Spinal cord (tissue), 10 donors: Measurements from ENCODE around the gene RIMS4. TPM values are rescaled to one million over a fixed set of nuclear protein-coding genes. Genes with fewer than 3 reads are reported as not detected.
A peak's percentile ranks its signal among the peaks of the same experiment; 100 is the strongest.

Experiments used
- DNase-seq, 6 donors: peaks; one replicate each; pipeline versions ENCODE4 v3.0.0 to v3.0.0-alpha.2; 2013 to 2015; ENCODE audit warnings: low spot score in 6 of 6, low read depth in 4 of 6
- H3K27ac ChIP-seq: one replicate; pipeline ENCODE4 v1.5.1; 2013; ENCODE audit warnings: low read depth, low read length, control low read depth
- H3K27me3 ChIP-seq: one replicate; pipeline ENCODE4 v1.6.1; 2013; ENCODE audit warnings: low read length; ENCODE audit not compliant: control insufficient read depth, insufficient read depth
- H3K36me3 ChIP-seq: one replicate; pipeline ENCODE4 v1.6.1; 2013; ENCODE audit warnings: low read length; ENCODE audit not compliant: control insufficient read depth, insufficient read depth
- H3K4me1 ChIP-seq: one replicate; pipeline ENCODE4 v1.6.1; 2013; ENCODE audit warnings: low read length; ENCODE audit not compliant: control insufficient read depth, insufficient read depth
- H3K4me3 ChIP-seq: one replicate; pipeline ENCODE4 v1.5.1; 2013; ENCODE audit warnings: low read depth, low read length, control low read depth
- H3K9me3 ChIP-seq: one replicate; pipeline ENCODE4 v1.6.1; 2013; ENCODE audit warnings: low read length; ENCODE audit not compliant: control insufficient read depth, insufficient read depth
- WGBS: methylation state at CpG from one replicate; pipeline ENCODE4 v1.1.5; 2013; ENCODE audit warnings: missing lambda C conversion rate; ENCODE audit not compliant: insufficient coverage; 5-methylcytosine and 5-hydroxymethylcytosine counted together
- long read RNA-seq, 4 donors: transcript quantifications; one replicate each; lab custom pipeline, GENCODE V29; 2026
- polyA plus RNA-seq, 2 donors: library from polyadenylated mRNA; unstranded; fragments of 120-200 nt; gene quantifications; one replicate each; pipeline ENCODE4 v1.2.1, GENCODE V29; 2013; ENCODE audit not compliant: insufficient read length in 2 of 2
- total RNA-seq, 2 donors: library from RNA; depleted of rRNA in 1 of 2; stranded (reverse); fragments of 120-200 nt in 1 of 2; fragments of >200 nt in 1 of 2; gene quantifications; one replicate each; pipeline versions ENCODE4 v1.2.3 to v1.2.4, GENCODE V29; 2013 to 2014
- donor health status: healthy.

The RIMS4 gene
- total RNA-seq (10 to 100 TPM; 12.4 to 24.5 TPM), polyA plus RNA-seq (10 to 100 TPM; 50.9 to 51.2 TPM)
- long read RNA-seq, donor 1, full-length matches to known transcripts, result 8 of 8 reads
- long read RNA-seq, donor 1, partial matches to known transcripts, result 0 of 8 reads
- long read RNA-seq, donor 1, other reads (novel, unspliced or antisense), result 0 of 8 reads
- long read RNA-seq, donor 2, full-length matches to known transcripts, result 2 of 2 reads
- long read RNA-seq, donor 2, partial matches to known transcripts, result 0 of 2 reads
- long read RNA-seq, donor 2, other reads (novel, unspliced or antisense), result 0 of 2 reads
- long read RNA-seq, donor 3, full-length matches to known transcripts, result 7 of 7 reads
- long read RNA-seq, donor 3, partial matches to known transcripts, result 0 of 7 reads
- long read RNA-seq, donor 3, other reads (novel, unspliced or antisense), result 0 of 7 reads
- long read RNA-seq, donor 4, result 0 reads

DNA sequence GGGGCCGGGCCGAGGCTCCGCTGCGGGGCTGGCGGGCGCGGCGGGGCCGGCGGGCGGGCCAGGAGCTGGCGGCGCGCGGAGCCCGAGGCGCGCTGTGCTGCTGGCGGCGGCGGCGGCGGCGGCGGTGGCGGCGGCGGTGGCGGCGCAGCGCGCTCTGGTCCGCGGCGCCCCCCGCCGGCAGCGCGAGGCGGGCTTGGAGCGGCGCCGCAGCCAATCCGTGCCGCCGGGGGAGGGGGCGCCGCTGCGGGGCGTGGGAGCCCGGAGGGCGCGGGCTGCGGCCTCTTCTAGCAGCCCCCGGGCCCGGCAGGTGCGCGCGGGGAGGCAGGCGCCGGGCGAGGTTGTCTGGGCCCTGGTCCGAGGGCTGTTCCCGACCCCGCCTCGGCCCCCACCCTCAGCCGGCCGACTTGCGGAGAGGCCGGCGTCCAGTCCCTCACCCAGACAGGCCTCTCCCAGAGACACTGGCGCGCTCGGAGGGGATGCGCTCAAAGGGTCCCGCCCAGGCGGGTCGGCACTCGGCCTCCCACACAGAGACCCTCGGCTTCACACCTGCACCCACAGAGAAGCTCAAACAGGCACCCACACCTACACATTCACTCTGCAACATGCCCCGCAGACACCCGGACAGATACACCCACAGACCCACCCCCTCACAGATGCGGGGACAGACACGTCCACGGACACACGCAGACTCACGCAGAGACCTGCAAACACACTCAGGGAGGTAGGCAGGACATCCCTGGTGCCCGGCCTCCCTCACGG, at the start of gene RIMS4:
Gene RIMS4 (minus strand): TSS at position 156 of the 759 bp plus-strand sequence. CDS start 275 bp downstream, outside the sequence.
- peaks cover 39% of the 10 kb centered on the region for H3K4me1 ChIP-seq
- H3K36me3 ChIP-seq, result no peaks in the 10 kb centered on the region
- H3K9me3 ChIP-seq, result no peaks in the 10 kb centered on the region
- 3% methylated on average over 87 of the region's 89 CpGs for WGBS
- H3K4me3 ChIP-seq, result peak within 1 kb of the TSS; percentile 35
- peaks cover 21% of the 10 kb centered on the region for H3K27me3 ChIP-seq
- H3K27ac ChIP-seq, result no peak within 1 kb of the TSS
- DNase-seq, result peak in 4 of 6 donors; percentile 53 to 87 (median 74)

- no peaks in the 10 kb centered on the region for H3K36me3 ChIP-seq
- H3K4me3 ChIP-seq, result no peak overlapping the region
- no peaks in the 10 kb centered on the region for H3K27me3 ChIP-seq
- peaks cover 3% of the 10 kb centered on the region for H3K4me1 ChIP-seq
- no peak overlapping the region for H3K27ac ChIP-seq
- H3K9me3 ChIP-seq, result no peaks in the 10 kb centered on the region
- no peak for DNase-seq
Observed at GRCh38 chr20:44858606-44859360, 48.4 kb upstream of the RIMS4 start.

DNA sequence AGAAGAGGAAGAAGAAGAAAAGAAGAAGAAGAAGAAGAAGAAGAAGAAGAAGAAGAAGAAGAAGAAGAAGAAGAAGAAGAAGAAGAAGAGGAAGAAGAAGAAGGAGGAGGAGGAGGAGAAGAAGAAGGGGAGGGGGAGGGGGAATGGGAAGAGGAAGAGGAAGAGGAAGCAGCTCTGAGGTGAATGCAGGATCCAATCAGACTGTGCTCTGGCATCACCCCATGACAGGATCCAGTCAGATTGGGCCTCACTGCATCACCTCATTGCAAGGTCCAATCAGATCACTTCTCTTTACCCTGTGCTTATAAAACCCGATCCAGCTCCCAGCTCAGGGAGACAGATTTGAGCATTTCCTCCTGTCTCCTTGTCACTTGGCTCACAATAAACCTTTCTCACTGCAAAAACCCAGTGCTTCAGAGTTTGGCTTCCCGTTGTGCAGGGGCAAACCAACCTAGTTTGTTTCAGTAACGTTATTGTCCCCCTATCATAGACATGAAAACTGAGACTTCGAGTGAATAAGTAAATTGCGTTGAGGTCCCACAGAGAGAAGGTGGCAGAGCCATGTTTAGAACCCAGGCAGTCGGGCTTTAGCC, 46.6 kb upstream of the RIMS4 start:
- H3K27ac ChIP-seq, result no peak overlapping the region

GRCh38 chr20:44856442-44856841, 46.1 kb upstream of the RIMS4 start:
- no peaks in the 10 kb centered on the region for H3K27me3 ChIP-seq
- H3K9me3 ChIP-seq, result no peaks in the 10 kb centered on the region
- H3K4me3 ChIP-seq, result no peak overlapping the region
- H3K4me1 ChIP-seq, result no peaks in the 10 kb centered on the region
- no peaks in the 10 kb centered on the region for H3K36me3 ChIP-seq
- no peak overlapping the region for H3K27ac ChIP-seq
- WGBS, result no CpG with 5 or more reads among the region's 2 CpGs
- DNase-seq, result no peak

More for the DNA sequence above, 46.6 kb upstream of the RIMS4 start:
- Histone ChIP-seq H3K4me1 (peaks cover under 1% of the 10 kb centered on the region), H3K9me3 (no peaks in the 10 kb centered on the region), H3K4me3 (no peak overlapping the region), H3K36me3 (no peaks in the 10 kb centered on the region), H3K27me3 (no peaks in the 10 kb centered on the region)
- no peak for DNase-seq
- WGBS, result 90% methylated on average over 5 of the region's 6 CpGs

DNA sequence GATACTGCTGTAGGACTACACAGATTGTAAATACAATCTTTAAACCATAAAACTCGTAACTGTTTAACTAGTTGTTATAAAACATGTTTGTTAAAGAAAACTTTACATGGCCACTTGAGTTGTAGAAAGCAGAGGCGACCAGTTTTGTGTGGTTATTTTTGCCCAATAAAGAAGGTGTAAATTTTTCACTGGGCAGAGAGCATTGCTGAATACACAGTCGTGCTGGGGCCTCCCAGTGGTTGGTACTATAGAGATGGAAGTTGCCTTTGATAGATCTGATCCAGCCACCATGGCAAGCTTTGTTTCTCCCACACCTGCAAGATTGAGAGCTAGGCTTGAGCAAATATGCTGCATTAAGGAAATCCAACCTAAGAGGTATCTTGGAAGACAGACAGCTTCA, 41.2 kb upstream of the RIMS4 start:
- Histone ChIP-seq H3K9me3 (no peaks in the 10 kb centered on the region), H3K4me1 (no peaks in the 10 kb centered on the region), H3K4me3 (no peak overlapping the region), H3K27me3 (no peaks in the 10 kb centered on the region), H3K27ac (no peak overlapping the region), H3K36me3 (no peaks in the 10 kb centered on the region)
- WGBS, result 44% methylated on average over 1 of the region's 3 CpGs
- DNase-seq, result no peak

GRCh38 chr20:44850837-44851236, 40.5 kb upstream of the RIMS4 start:
- no CpG with 5 or more reads among the region's 1 CpG for WGBS
- H3K4me3 ChIP-seq, result no peak overlapping the region
- H3K27me3 ChIP-seq, result no peaks in the 10 kb centered on the region
- H3K4me1 ChIP-seq, result no peaks in the 10 kb centered on the region
- H3K36me3 ChIP-seq, result no peaks in the 10 kb centered on the region
- DNase-seq, result no peak
- no peaks in the 10 kb centered on the region for H3K9me3 ChIP-seq
- H3K27ac ChIP-seq, result no peak overlapping the region

DNA sequence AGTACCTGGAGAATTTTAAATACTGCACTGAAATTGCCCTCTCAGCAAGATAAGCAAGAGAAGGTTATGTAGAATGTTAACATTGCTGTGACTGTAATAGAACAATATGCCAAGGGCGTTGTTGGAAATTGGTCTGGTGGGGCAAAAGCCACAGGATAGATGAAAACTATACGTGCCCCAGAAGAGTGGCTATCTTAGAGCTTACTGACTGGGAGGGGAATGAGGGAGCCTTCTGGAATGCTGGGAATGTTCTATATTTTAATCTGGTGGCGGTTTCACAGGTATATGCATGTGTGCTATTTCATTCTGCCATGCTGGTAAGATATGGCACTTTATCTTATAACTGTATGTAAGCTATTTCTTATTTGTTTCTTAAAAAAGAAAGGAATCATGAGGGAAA, 39.9 kb upstream of the RIMS4 start:
- Histone ChIP-seq H3K27ac (no peak overlapping the region), H3K27me3 (no peaks in the 10 kb centered on the region), H3K4me3 (no peak overlapping the region), H3K36me3 (no peaks in the 10 kb centered on the region), H3K9me3 (no peaks in the 10 kb centered on the region), H3K4me1 (no peaks in the 10 kb centered on the region)
- 74% methylated on average over 2 of the region's 3 CpGs for whole genome bisulfite sequencing
- DNase-seq, result no peak

DNA sequence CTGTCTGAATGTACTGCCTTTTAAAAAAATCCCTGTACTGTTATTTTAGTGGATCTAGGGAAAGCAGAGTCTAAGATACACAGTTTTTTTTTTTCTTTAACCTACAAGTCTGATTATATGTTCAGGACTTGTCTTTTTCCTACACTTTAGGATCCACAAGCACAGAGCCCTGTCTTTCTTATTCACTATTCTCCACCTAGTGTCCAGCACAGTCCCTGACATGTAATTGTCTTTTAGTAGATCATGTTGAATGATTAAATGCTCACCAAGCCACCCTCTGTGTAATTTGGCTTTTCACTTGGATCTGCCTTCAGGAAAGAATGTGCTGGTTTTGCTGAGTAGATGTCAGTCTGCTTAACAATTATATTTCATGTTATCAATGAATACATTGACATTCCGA, 39.4 kb upstream of the RIMS4 start:
- no CpG with 5 or more reads among the region's 1 CpG for WGBS

More for the DNA sequence above, 39.4 kb upstream of the RIMS4 start:
- no peaks in the 10 kb centered on the region for H3K9me3 ChIP-seq
- no peaks in the 10 kb centered on the region for H3K36me3 ChIP-seq
- H3K27ac ChIP-seq, result no peak overlapping the region
- peak in 1 of 6 donors; percentile 45 for DNase-seq
- H3K27me3 ChIP-seq, result no peaks in the 10 kb centered on the region
- no peaks in the 10 kb centered on the region for H3K4me1 ChIP-seq
- no peak overlapping the region for H3K4me3 ChIP-seq
